Ascending aorta (tissue), 2 donors: ENCODE data around the gene UBA1. TPM values are rescaled to one million over a fixed set of nuclear protein-coding genes. Genes with fewer than 3 reads are reported as not detected.
A peak's percentile ranks its signal among the peaks of the same experiment; 100 is the strongest.

ENCODE experiments used
- DNase-seq, 2 donors: peaks; one replicate each; pipeline ENCODE4 v3.0.0-alpha.2; 2019; ENCODE audit warnings: low spot score in 2 of 2
- H3K27ac ChIP-seq, 2 donors: fragments of 200-600 bp; sonication (generic); one replicate each; pipeline ENCODE4 v1.5.1; 2016 to 2017; ENCODE audit warnings: mild to moderate bottlenecking in 1 of 2
- H3K27me3 ChIP-seq: fragments of 200-600 bp; sonication (generic); one replicate; pipeline ENCODE4 v1.5.1; 2017
- H3K36me3 ChIP-seq, 2 donors: fragments of 200-600 bp; sonication (generic); one replicate each; pipeline ENCODE4 v1.5.1; 2016
- H3K4me1 ChIP-seq, 2 donors: fragments of 200-600 bp; sonication (generic); one replicate each; pipeline ENCODE4 v1.5.1; 2016 to 2017; ENCODE audit warnings: mild to moderate bottlenecking in 1 of 2
- H3K4me3 ChIP-seq, 2 donors: fragments of 200-600 bp; sonication (generic); one replicate each; pipeline ENCODE4 v1.5.1; 2016 to 2017; ENCODE audit warnings: mild to moderate bottlenecking in 1 of 2
- H3K9me3 ChIP-seq, 2 donors: fragments of 200-600 bp; sonication (generic); one replicate each; pipeline ENCODE4 v1.5.1; 2016
- intact Hi-C: fragments of 100-400 bp; cut with DNase I; formaldehyde crosslinking; loops from one replicate; pipeline ENCODE4 v1.15.1; 2023
- total RNA-seq: library from RNA; depleted of rRNA; stranded (reverse); fragments of >200 nt; gene quantifications from one replicate; pipeline ENCODE4 v1.1.0, GENCODE V29; 2016
- TF ChIP-seq, protein P1 (sequence below), 3 experiments: fragments of 200-600 bp in 2 of 3; fragments of 450-650 bp in 1 of 3; sonication (generic) in 2 of 3; IDR thresholded peaks; one replicate each; pipeline ENCODE4 v1.5.1; 2016 to 2019; ENCODE audit warnings: antibody characterized with exemption in 3 of 3, mild to moderate bottlenecking in 1 of 3, moderate library complexity in 1 of 3

UBA1 gene
- total RNA-seq, 1 donor from 2014 or later, result 162 TPM

- no peak overlapping the region for H3K4me3 ChIP-seq
- no peaks in the 10 kb centered on the region for H3K9me3 ChIP-seq
- TF ChIP-seq, protein P1, sequence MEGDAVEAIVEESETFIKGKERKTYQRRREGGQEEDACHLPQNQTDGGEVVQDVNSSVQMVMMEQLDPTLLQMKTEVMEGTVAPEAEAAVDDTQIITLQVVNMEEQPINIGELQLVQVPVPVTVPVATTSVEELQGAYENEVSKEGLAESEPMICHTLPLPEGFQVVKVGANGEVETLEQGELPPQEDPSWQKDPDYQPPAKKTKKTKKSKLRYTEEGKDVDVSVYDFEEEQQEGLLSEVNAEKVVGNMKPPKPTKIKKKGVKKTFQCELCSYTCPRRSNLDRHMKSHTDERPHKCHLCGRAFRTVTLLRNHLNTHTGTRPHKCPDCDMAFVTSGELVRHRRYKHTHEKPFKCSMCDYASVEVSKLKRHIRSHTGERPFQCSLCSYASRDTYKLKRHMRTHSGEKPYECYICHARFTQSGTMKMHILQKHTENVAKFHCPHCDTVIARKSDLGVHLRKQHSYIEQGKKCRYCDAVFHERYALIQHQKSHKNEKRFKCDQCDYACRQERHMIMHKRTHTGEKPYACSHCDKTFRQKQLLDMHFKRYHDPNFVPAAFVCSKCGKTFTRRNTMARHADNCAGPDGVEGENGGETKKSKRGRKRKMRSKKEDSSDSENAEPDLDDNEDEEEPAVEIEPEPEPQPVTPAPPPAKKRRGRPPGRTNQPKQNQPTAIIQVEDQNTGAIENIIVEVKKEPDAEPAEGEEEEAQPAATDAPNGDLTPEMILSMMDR (IDR thresholded peaks at IDR 0.05), result no peak
- H3K36me3 ChIP-seq, result peaks cover 48 to 63% of the 10 kb centered on the region in 2 donors
- DNase-seq, result no peak
- intact Hi-C loops, result no loop called here
- no peaks in the 10 kb centered on the region for H3K27me3 ChIP-seq
- no peaks in the 10 kb centered on the region for H3K4me1 ChIP-seq
- H3K27ac ChIP-seq, result no peak overlapping the region
These were observed 33.1 kb downstream of the UBA1 start for GRCh38 chrX:47226531-47227333.

- no peak for DNase-seq
- Histone ChIP-seq H3K4me1 (no peaks in the 10 kb centered on the region), H3K27me3 (no peaks in the 10 kb centered on the region), H3K4me3 (no peak overlapping the region), H3K27ac (no peak overlapping the region), H3K36me3 (peaks cover 48 to 63% of the 10 kb centered on the region in 2 donors), H3K9me3 (no peaks in the 10 kb centered on the region)
- intact Hi-C loops, result no loop called here
- TF ChIP-seq, protein P1 (IDR thresholded peaks at IDR 0.05), result no peak
These were observed 33.6 kb downstream of the UBA1 start for GRCh38 chrX:47227334-47227583.

DNA sequence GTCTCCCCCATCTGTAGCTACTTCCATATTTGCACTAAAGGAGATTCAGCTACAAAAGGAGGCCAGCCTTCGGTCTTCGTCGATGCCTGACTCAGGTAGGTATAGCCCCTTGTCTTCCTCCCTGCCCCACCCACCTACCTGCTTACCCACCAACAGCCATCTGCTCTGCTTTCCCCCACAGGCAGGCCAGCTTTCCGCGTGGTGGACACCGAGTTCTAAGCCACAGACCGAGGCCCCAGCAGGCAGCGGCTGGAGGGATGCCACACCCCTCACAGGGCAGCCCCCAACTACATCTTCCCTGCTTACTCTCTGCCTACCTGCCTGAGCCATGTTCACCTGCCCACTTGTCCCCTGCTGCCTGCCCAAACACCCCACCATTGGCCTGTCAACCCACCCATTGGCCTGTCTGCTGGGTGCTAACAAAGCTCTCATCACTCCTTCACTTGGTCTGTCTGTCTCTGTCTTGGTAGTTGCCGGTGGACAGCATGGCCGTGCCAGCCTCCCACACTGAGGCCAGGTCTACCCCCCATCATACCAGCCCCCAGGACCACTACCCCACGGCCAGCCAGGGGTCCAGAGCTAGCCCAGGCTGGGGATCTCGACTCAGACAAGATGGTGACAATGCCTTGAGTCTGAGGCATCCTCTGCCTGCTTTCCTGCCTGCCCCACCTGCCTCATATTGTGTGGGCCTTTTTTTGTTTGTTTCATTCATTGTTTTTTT lies 35.1 kb downstream of the UBA1 start:
- Histone ChIP-seq H3K27me3 (no peaks in the 10 kb centered on the region), H3K27ac (no peak overlapping the region), H3K4me1 (no peaks in the 10 kb centered on the region), H3K4me3 (no peak overlapping the region), H3K9me3 (no peaks in the 10 kb centered on the region), H3K36me3 (peaks cover 43 to 55% of the 10 kb centered on the region in 2 donors)
- DNase-seq, result no peak
- TF ChIP-seq, protein P1 (IDR thresholded peaks at IDR 0.05), result no peak
- intact Hi-C loops, result no loop called here

DNA sequence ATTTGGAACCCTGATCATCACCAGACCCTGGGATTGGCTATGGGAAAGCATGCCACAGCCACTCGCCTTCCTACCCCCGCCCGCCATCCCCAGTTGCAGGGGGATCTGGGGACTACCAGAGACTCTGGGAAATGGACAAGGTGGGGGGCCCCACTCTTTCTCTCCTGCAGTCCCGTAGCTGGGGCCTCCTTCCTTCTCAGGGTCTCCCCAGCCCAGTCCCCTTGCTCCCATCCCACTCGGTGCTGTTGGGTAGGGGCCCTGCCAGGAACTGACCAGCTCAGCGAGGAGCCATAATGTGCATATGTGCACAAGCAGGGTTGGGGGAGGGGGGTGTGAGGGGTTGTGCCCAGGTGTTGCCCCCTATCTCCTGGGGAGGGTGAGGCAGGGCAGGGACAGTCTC lies 35.8 kb downstream of the UBA1 start:
- H3K4me1 ChIP-seq, result no peaks in the 10 kb centered on the region
- peak in 1 of 2 donors; percentile 43 for DNase-seq
- H3K27ac ChIP-seq, result no peak overlapping the region
- H3K36me3 ChIP-seq, result peaks cover 36 to 48% of the 10 kb centered on the region in 2 donors
- no peaks in the 10 kb centered on the region for H3K9me3 ChIP-seq
- H3K4me3 ChIP-seq, result no peak overlapping the region
- intact Hi-C loops, result no loop called here
- TF ChIP-seq, protein P1 (IDR thresholded peaks at IDR 0.05), result no peak
- H3K27me3 ChIP-seq, result no peaks in the 10 kb centered on the region

- peak in 1 of 2 donors; percentile 37 for DNase-seq
- H3K27ac ChIP-seq, result no peak overlapping the region
- H3K9me3 ChIP-seq, result no peaks in the 10 kb centered on the region
- H3K27me3 ChIP-seq, result no peaks in the 10 kb centered on the region
- peaks cover 0 to 3% of the 10 kb centered on the region in 2 donors for H3K4me1 ChIP-seq
- peaks cover 29 to 39% of the 10 kb centered on the region in 2 donors for H3K36me3 ChIP-seq
- TF ChIP-seq, protein P1 (IDR thresholded peaks at IDR 0.05), result no peak
- intact Hi-C loops, result loop anchor here (5.0 kb wide), 4 partner anchors 38 to 1247 kb away; partner anchors contain the start of genes ELK1, FTSJ1 and UBA1
- no peak overlapping the region for H3K4me3 ChIP-seq
These were observed 36.7 kb downstream of the UBA1 start for GRCh38 chrX:47230136-47230868.
